ENCODE data around the gene NEURL4. TPM values are rescaled to one million over a fixed set of nuclear protein-coding genes. Genes with fewer than 3 reads are reported as not detected.

Gene NEURL4
- total RNA-seq, 2 donors from 2014 or later, result 15.7 to 36.0 TPM

GRCh38 chr17:7290166-7290565, 39.0 kb downstream of the NEURL4 start:
- no peaks in the 10 kb centered on the region for H3K9me3 ChIP-seq
- no peak overlapping the region for H3K4me3 ChIP-seq
- no peaks in the 10 kb centered on the region for H3K27me3 ChIP-seq (replicated peaks; ENCODE audit: insufficient read depth)
- no peak for DNase-seq (ENCODE audit: low spot score)
- TF ChIP-seq POLR2A (IDR thresholded peaks at IDR 0.05) (no peak), POLR2AphosphoS5 (IDR thresholded peaks at IDR 0.05) (no peak), CTCF (IDR thresholded peaks at IDR 0.05) (no peak)
- intact Hi-C loops (cut with DNase I), result no loop called here
- no peak overlapping the region for H3K27ac ChIP-seq
- H3K36me3 ChIP-seq, result no peaks in the 10 kb centered on the region
- 93% methylated on average over 19 of the region's 19 CpGs for WGBS
- peaks cover 10% of the 10 kb centered on the region for H3K4me1 ChIP-seq (replicated peaks)

GRCh38 chr17:7289256-7290032, 39.7 kb downstream of the NEURL4 start:
- H3K4me3 ChIP-seq, result no peak overlapping the region
- H3K27me3 ChIP-seq (replicated peaks; ENCODE audit: insufficient read depth), result no peaks in the 10 kb centered on the region
- H3K36me3 ChIP-seq, result no peaks in the 10 kb centered on the region
- TF ChIP-seq POLR2AphosphoS5 (IDR thresholded peaks at IDR 0.05) (no peak), POLR2A (IDR thresholded peaks at IDR 0.05) (no peak), CTCF (IDR thresholded peaks at IDR 0.05) (no peak)
- DNase-seq (ENCODE audit: low spot score), result no peak
- no peak overlapping the region for H3K27ac ChIP-seq
- H3K4me1 ChIP-seq (replicated peaks), result peaks cover 4% of the 10 kb centered on the region
- WGBS, result 77% methylated on average over 18 of the region's 18 CpGs
- intact Hi-C loops (cut with DNase I), result loop anchor here (10.0 kb wide), 1 partner anchor 245 kb away; the partner anchor contains the start of gene SLC16A11
- no peaks in the 10 kb centered on the region for H3K9me3 ChIP-seq

- no peak for DNase-seq (ENCODE audit: low spot score)
- H3K4me3 ChIP-seq, result no peak overlapping the region
- peaks cover 9% of the 10 kb centered on the region for H3K4me1 ChIP-seq (replicated peaks)
- H3K27ac ChIP-seq, result no peak overlapping the region
- no peaks in the 10 kb centered on the region for H3K27me3 ChIP-seq (replicated peaks; ENCODE audit: insufficient read depth)
- H3K9me3 ChIP-seq, result no peaks in the 10 kb centered on the region
- no peaks in the 10 kb centered on the region for H3K36me3 ChIP-seq
- intact Hi-C loops (cut with DNase I), result loop anchor here (10.0 kb wide), 1 partner anchor 241 kb away; the partner anchor contains the start of gene SLC16A11
- 88% methylated on average over 11 of the region's 12 CpGs for WGBS
- TF ChIP-seq POLR2A (IDR thresholded peaks at IDR 0.05) (no peak), CTCF (IDR thresholded peaks at IDR 0.05) (no peak), POLR2AphosphoS5 (IDR thresholded peaks at IDR 0.05) (no peak)
These were observed 43.5 kb downstream of the NEURL4 start for GRCh38 chr17:7285679-7286078.

GRCh38 chr17:7284911-7285310, 44.2 kb downstream of the NEURL4 start:
- H3K9me3 ChIP-seq, result no peaks in the 10 kb centered on the region
- H3K27ac ChIP-seq, result no peak overlapping the region
- no peak for DNase-seq (ENCODE audit: low spot score)
- no peak overlapping the region for H3K4me3 ChIP-seq
- no peak for TF ChIP-seq POLR2A (IDR thresholded peaks at IDR 0.05)
- no peak for TF ChIP-seq CTCF (IDR thresholded peaks at IDR 0.05)
- no peak for TF ChIP-seq POLR2AphosphoS5 (IDR thresholded peaks at IDR 0.05)
- no peaks in the 10 kb centered on the region for H3K36me3 ChIP-seq
- H3K27me3 ChIP-seq (replicated peaks; ENCODE audit: insufficient read depth), result no peaks in the 10 kb centered on the region
- H3K4me1 ChIP-seq (replicated peaks), result peaks cover 9% of the 10 kb centered on the region
- intact Hi-C loops (cut with DNase I), result loop anchor here (10.0 kb wide), 1 partner anchor 240 kb away; the partner anchor contains the start of gene SLC16A11
- 95% methylated on average over 14 of the region's 16 CpGs for WGBS

Measured in prostate gland (tissue), 2 donors.